Hepatocyte (in vitro differentiated cells): Measurements from ENCODE around the gene KCNB1.

Experiments
- CTCF ChIP-seq: fragments of 200-600 bp; sonication (generic); IDR thresholded peaks from 2 replicates; pipeline ENCODE4 v1.5.1; 2016; ENCODE audit warnings: antibody characterized with exemption, mild to moderate bottlenecking; ENCODE audit not compliant: poor library complexity
- EZH2 ChIP-seq: fragments of 200-600 bp; sonication (generic); IDR thresholded peaks from 2 replicates; pipeline ENCODE4 v1.6.1; 2016; ENCODE audit warnings: antibody characterized with exemption, mild to moderate bottlenecking, borderline replicate concordance

GRCh38 chr20:49420811-49421295 is 61.6 kb downstream of the KCNB1 start:
- TF ChIP-seq EZH2 (no peak), CTCF (no peak)
